GM12878 (cell line): Measurements from ENCODE around the gene MPPED1. TPM values are rescaled to one million over a fixed set of nuclear protein-coding genes. Genes with fewer than 3 reads are reported as not detected.

ENCODE experiments used
- ATAC-seq: fragments of 200-7000 bp; cut with Tn5 transposase; 3 replicates; pipeline ENCODE4 v1.9.1; 2020; ENCODE audit warnings: mild to moderate bottlenecking, moderate library complexity
- BruUV-seq: library from RNA; stranded (reverse); fragments of 400-500 nt; replicated peaks from 2 replicates; lab custom pipeline; 2021; lab: Mats Ljungman, UMichigan
- CTCF ChIA-PET: fragments of 300-600 bp; sonication (Branson Sonifier 250); formaldehyde crosslinking; extraction: SDS; loops from one replicate; lab custom pipeline; 2021; ENCODE audit warnings: inconsistent platforms; lab: Yijun Ruan, JAX
- POLR2A ChIA-PET: fragments of 350-600 bp; formaldehyde crosslinking; extraction: SDS; loops from one replicate; lab custom pipeline; 2021; ENCODE audit warnings: inconsistent platforms; lab: Charles Lee
- RAD21 ChIA-PET: fragments of 300-600 bp; sonication (Branson Sonifier 250); formaldehyde crosslinking; loops from one replicate; lab custom pipeline; 2023; ENCODE audit warnings: antibody characterized with exemption; ENCODE audit not compliant: unreplicated experiment; lab: Charles Lee
- SMC1A ChIA-PET: fragments of 300-600 bp; sonication (Branson Sonifier 250); formaldehyde crosslinking; loops from one replicate; lab custom pipeline; 2023; ENCODE audit not compliant: unreplicated experiment, uncharacterized antibody; lab: Charles Lee
- DNase-seq: peaks from one replicate; pipeline ENCODE4 v3.0.0-alpha.2; 2011; ENCODE audit warnings: low read depth, low spot score
- FAIRE-seq: peaks from 3 replicates; lab custom pipeline; 2011; peaks lifted over from hg19 to GRCh38; lab: Jason Lieb, UNC
- H2AFZ ChIP-seq: 2 replicates; pipeline ENCODE4 v1.6.0; 2011; ENCODE audit warnings: low read depth, low read length, control low read depth; ENCODE audit not compliant: control insufficient read depth
- H3K27ac ChIP-seq: 2 replicates; pipeline ENCODE4 v1.5.1; 2011; ENCODE audit warnings: control low read depth; ENCODE audit not compliant: control insufficient read depth, insufficient read depth
- H3K27me3 ChIP-seq, 2 experiments: replicated peaks in 1 of 2; 2 replicates each; pipeline versions ENCODE4 v1.6.0 to v1.6.1; 2011; ENCODE audit warnings: low read length in 1 of 2; ENCODE audit not compliant: control insufficient read depth in 2 of 2, insufficient read depth in 2 of 2
- H3K36me3 ChIP-seq, 2 experiments: 2 replicates each; pipeline ENCODE4 v1.5.1; 2011; ENCODE audit warnings: low read length in 1 of 2; ENCODE audit not compliant: control insufficient read depth in 2 of 2, insufficient read depth in 2 of 2
- H3K4me1 ChIP-seq: 2 replicates; pipeline ENCODE4 v1.6.1; 2011; ENCODE audit warnings: mild to moderate bottlenecking, low read length, moderate library complexity, mixed read lengths; ENCODE audit not compliant: control insufficient read depth, insufficient read depth
- H3K4me2 ChIP-seq: 2 replicates; pipeline ENCODE4 v1.6.0; 2011; ENCODE audit warnings: control low read depth; ENCODE audit not compliant: control insufficient read depth, insufficient read depth
- H3K4me3 ChIP-seq: fragments of 200-600 bp; sonication (generic); 2 replicates; pipeline ENCODE4 v1.5.1; 2016
- H3K79me2 ChIP-seq: 2 replicates; pipeline ENCODE4 v1.6.0; 2011; ENCODE audit warnings: low read length; ENCODE audit not compliant: control insufficient read depth, insufficient read depth
- H3K9ac ChIP-seq: 2 replicates; pipeline ENCODE4 v1.8.0; 2011; ENCODE audit warnings: low read length, control low read depth, mixed read lengths; ENCODE audit not compliant: control insufficient read depth, insufficient read depth
- H3K9me3 ChIP-seq: replicated peaks from 3 replicates; pipeline ENCODE4 v1.5.1; 2011; ENCODE audit warnings: mild to moderate bottlenecking, low read length; ENCODE audit not compliant: control insufficient read depth, insufficient read depth
- H4K20me1 ChIP-seq: 2 replicates; pipeline ENCODE4 v1.6.0; 2011; ENCODE audit not compliant: control insufficient read depth, insufficient read depth
- CHD1 ChIP-seq: IDR thresholded peaks from 2 replicates; pipeline ENCODE4 v1.6.1; 2012; ENCODE audit warnings: low read depth, low read length, improper control_type of control experiment
- CHD4 ChIP-seq: fragments of 200-600 bp; sonication (generic); IDR thresholded peaks from 2 replicates; pipeline ENCODE4 v1.6.1; 2016; ENCODE audit warnings: mild to moderate bottlenecking
- CREM ChIP-seq: IDR thresholded peaks from 2 replicates; pipeline ENCODE4 v1.6.1; 2014; ENCODE audit warnings: antibody characterized with exemption, low read depth
- E2F8 ChIP-seq: fragments of 450-650 bp; IDR thresholded peaks from 2 replicates; pipeline ENCODE4 v1.6.1; 2018; ENCODE audit warnings: mild to moderate bottlenecking, low read depth, moderate library complexity; ENCODE audit not compliant: partially characterized antibody
- JUNB ChIP-seq: IDR thresholded peaks from 2 replicates; pipeline ENCODE4 v1.6.1; 2016; ENCODE audit warnings: antibody characterized with exemption, mild to moderate bottlenecking
- NBN ChIP-seq: fragments of 450-650 bp; IDR thresholded peaks from 2 replicates; pipeline ENCODE4 v1.6.1; 2016
- SIN3A ChIP-seq: IDR thresholded peaks from 2 replicates; pipeline ENCODE4 v1.6.1; 2012; ENCODE audit warnings: low read depth, low read length, improper control_type of control experiment
- SIX5 ChIP-seq: IDR thresholded peaks from 2 replicates; pipeline ENCODE4 v1.6.1; 2011; ENCODE audit warnings: mild to moderate bottlenecking, low read depth, low read length, moderate library complexity; ENCODE audit not compliant: severe bottlenecking
- YY1 ChIP-seq: IDR thresholded peaks from 2 replicates; pipeline ENCODE4 v1.6.1; 2011; ENCODE audit warnings: low read depth, mild to moderate bottlenecking, low read length
- ZNF622 ChIP-seq: fragments of 450-650 bp; IDR thresholded peaks from 2 replicates; pipeline ENCODE4 v1.6.1; 2017; ENCODE audit warnings: mild to moderate bottlenecking, inconsistent platforms
- WGBS: methylation state at CpG from one replicate; pipeline ENCODE4 v1.1.6; 2016; ENCODE audit warnings: low lambda C conversion rate; ENCODE audit not compliant: insufficient replicate concordance, insufficient coverage; ENCODE audit errors: missing lambda C conversion rate; 5-methylcytosine and 5-hydroxymethylcytosine counted together
- in situ Hi-C: fragments of 300-500 bp; cut with MboI; formaldehyde crosslinking; loops from 9 replicates; pipeline ENCODE4 v1.14.3; 2018; ENCODE audit warnings: mixed read lengths
- intact Hi-C: fragments of 100-400 bp; cut with micrococcal nuclease; formaldehyde crosslinking; loops from one replicate; pipeline ENCODE4 v1.14.2; 2022; ENCODE audit not compliant: unreplicated experiment
- polyA plus RNA-seq, 11 experiments: library from polyadenylated mRNA; depleted of rRNA in 4 of 11; unstranded in 6 of 11; stranded (reverse) in 5 of 11; fragments of >200 nt; fragmentation: Nextera tagmentation in 4 of 11; fragmentation: Illumina TruSeq in 1 of 11; extraction: Ambion mirVana in 4 of 11; extraction: Trizol in 1 of 11; gene quantifications; 1 replicate in 1 of 11; 2 replicates in 10 of 11; pipeline versions ENCODE4 v1.2.1 to v1.2.3, GENCODE V29; 2011 to 2016; ENCODE audit warnings: inconsistent platforms in 2 of 11, missing spikeins in 2 of 11, low read depth in 1 of 11
- total RNA-seq, 4 experiments: library from RNA; depleted of rRNA in 3 of 4; stranded (reverse); fragments of >200 nt in 3 of 4; fragmentation: Illumina TruSeq in 1 of 4; extraction: Trizol in 1 of 4; gene quantifications; 2 replicates each; pipeline versions ENCODE4 v1.2.1 to v1.2.3, GENCODE V29; 2013 to 2021
- TF ChIP-seq, protein P1 (sequence below), 3 experiments: IDR thresholded peaks in 2 of 3; conservative IDR thresholded peaks in 1 of 3; 2 replicates each; pipeline ENCODE4 v1.5.1; 2011; ENCODE audit warnings: low read depth in 3 of 3, low read length in 3 of 3, mild to moderate bottlenecking in 3 of 3, control low read depth in 2 of 3, moderate library complexity in 2 of 3, inconsistent platforms in 1 of 3, mixed read lengths in 1 of 3; ENCODE audit not compliant: control insufficient read depth in 2 of 3, insufficient read depth in 1 of 3; ENCODE audit errors: extremely low read depth in 1 of 3
- TF ChIP-seq, protein P2 (sequence below): IDR thresholded peaks from 2 replicates; pipeline ENCODE4 v1.6.1; 2012; ENCODE audit warnings: low read length, inconsistent platforms
- TF ChIP-seq, protein P3 (sequence below): IDR thresholded peaks from 2 replicates; pipeline ENCODE4 v1.6.1; 2011; ENCODE audit warnings: low read depth, mild to moderate bottlenecking, low read length, moderate library complexity, borderline replicate concordance; ENCODE audit errors: extremely low read depth

Gene MPPED1
- total and polyA plus RNA-seq, 10 of the 15 experiments (the other 5 are each of a cell fraction or from before 2014, with no cell fraction given), result 0.11 TPM; not detected in 9

- in situ Hi-C loops (no loop called here), intact Hi-C loops (no loop called here)
- no TSS peak for BruUV-seq
- ChIA-PET SMC1A (no interaction called here), RAD21 (no interaction called here), POLR2A (no interaction called here), CTCF (no interaction called here)
- no peak overlapping the region for H2AFZ ChIP-seq
- H3K4me2 ChIP-seq, result no peak overlapping the region
- no peaks in the 10 kb centered on the region for H3K79me2 ChIP-seq
- FAIRE-seq (no peak), ATAC-seq (no peak), DNase-seq (no peak)
- H3K4me1 ChIP-seq, result no peaks in the 10 kb centered on the region
- no peaks in the 10 kb centered on the region for H3K9me3 ChIP-seq
- no peak overlapping the region for H3K9ac ChIP-seq
- H3K27ac ChIP-seq, result no peak overlapping the region
- H3K36me3 ChIP-seq, result no peaks in the 10 kb centered on the region
- no peaks in the 10 kb centered on the region; a peak in 2 of 4 replicates for H3K27me3 ChIP-seq
- H4K20me1 ChIP-seq, result no peaks in the 10 kb centered on the region
- H3K4me3 ChIP-seq, result no peak overlapping the region
- no peak for TF ChIP-seq CHD4
Observed at GRCh38 chr22:43462701-43463100, 50.9 kb downstream of the MPPED1 start.

GRCh38 chr22:43464809-43465208 is 53.0 kb downstream of the MPPED1 start:
- no peaks in the 10 kb centered on the region for H3K79me2 ChIP-seq
- FAIRE-seq, result no peak
- RAD21 ChIA-PET, result no interaction called here
- H2AFZ ChIP-seq, result no peak overlapping the region
- intact Hi-C loops, result no loop called here
- H3K36me3 ChIP-seq, result no peaks in the 10 kb centered on the region
- no peak overlapping the region for H3K9ac ChIP-seq
- H3K9me3 ChIP-seq, result no peaks in the 10 kb centered on the region
- no peak for DNase-seq
- no peak for ATAC-seq
- no peaks in the 10 kb centered on the region; a peak in 3 of 4 replicates for H3K27me3 ChIP-seq
- no peak overlapping the region for H3K4me2 ChIP-seq
- in situ Hi-C loops, result no loop called here
- CTCF ChIA-PET, result no interaction called here
- no peaks in the 10 kb centered on the region for H4K20me1 ChIP-seq
- no peak overlapping the region for H3K27ac ChIP-seq
- 20% methylated on average over 8 of the region's 8 CpGs for WGBS
- H3K4me3 ChIP-seq, result no peak overlapping the region
- no TSS peak for BruUV-seq
- POLR2A ChIA-PET, result no interaction called here
- SMC1A ChIA-PET, result no interaction called here
- no peaks in the 10 kb centered on the region for H3K4me1 ChIP-seq
- TF ChIP-seq, protein P1, sequence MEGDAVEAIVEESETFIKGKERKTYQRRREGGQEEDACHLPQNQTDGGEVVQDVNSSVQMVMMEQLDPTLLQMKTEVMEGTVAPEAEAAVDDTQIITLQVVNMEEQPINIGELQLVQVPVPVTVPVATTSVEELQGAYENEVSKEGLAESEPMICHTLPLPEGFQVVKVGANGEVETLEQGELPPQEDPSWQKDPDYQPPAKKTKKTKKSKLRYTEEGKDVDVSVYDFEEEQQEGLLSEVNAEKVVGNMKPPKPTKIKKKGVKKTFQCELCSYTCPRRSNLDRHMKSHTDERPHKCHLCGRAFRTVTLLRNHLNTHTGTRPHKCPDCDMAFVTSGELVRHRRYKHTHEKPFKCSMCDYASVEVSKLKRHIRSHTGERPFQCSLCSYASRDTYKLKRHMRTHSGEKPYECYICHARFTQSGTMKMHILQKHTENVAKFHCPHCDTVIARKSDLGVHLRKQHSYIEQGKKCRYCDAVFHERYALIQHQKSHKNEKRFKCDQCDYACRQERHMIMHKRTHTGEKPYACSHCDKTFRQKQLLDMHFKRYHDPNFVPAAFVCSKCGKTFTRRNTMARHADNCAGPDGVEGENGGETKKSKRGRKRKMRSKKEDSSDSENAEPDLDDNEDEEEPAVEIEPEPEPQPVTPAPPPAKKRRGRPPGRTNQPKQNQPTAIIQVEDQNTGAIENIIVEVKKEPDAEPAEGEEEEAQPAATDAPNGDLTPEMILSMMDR (IDR thresholded peaks at IDR 0.05 in 2 of 3, conservative IDR thresholded peaks at IDR 0.05 in 1 of 3; ENCODE audit: control insufficient read depth in 2 of 3, extremely low read depth in 1 of 3, insufficient read depth in 1 of 3, low read depth in 3 of 3, low read length in 3 of 3), result no peak
- TF ChIP-seq NBN (no peak), SIN3A (no peak), CREM (no peak), YY1 (no peak), SIX5 (no peak), CHD1 (no peak), JUNB (no peak), E2F8 (no peak), ZNF622 (no peak)
- TF ChIP-seq, protein P2, sequence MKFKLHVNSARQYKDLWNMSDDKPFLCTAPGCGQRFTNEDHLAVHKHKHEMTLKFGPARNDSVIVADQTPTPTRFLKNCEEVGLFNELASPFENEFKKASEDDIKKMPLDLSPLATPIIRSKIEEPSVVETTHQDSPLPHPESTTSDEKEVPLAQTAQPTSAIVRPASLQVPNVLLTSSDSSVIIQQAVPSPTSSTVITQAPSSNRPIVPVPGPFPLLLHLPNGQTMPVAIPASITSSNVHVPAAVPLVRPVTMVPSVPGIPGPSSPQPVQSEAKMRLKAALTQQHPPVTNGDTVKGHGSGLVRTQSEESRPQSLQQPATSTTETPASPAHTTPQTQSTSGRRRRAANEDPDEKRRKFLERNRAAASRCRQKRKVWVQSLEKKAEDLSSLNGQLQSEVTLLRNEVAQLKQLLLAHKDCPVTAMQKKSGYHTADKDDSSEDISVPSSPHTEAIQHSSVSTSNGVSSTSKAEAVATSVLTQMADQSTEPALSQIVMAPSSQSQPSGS, result no peak
- TF ChIP-seq, protein P3, sequence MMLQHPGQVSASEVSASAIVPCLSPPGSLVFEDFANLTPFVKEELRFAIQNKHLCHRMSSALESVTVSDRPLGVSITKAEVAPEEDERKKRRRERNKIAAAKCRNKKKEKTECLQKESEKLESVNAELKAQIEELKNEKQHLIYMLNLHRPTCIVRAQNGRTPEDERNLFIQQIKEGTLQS, result no peak
